ENCODE measurements around the gene SCAPER. TPM values are rescaled to one million over a fixed set of nuclear protein-coding genes. Genes with fewer than 3 reads are reported as not detected.
A peak's percentile ranks its signal among the peaks of the same experiment; 100 is the strongest.

SCAPER gene
- total RNA-seq, 1 experiment from 2014 or later, result 7.4 TPM

- TF ChIP-seq, protein P1, sequence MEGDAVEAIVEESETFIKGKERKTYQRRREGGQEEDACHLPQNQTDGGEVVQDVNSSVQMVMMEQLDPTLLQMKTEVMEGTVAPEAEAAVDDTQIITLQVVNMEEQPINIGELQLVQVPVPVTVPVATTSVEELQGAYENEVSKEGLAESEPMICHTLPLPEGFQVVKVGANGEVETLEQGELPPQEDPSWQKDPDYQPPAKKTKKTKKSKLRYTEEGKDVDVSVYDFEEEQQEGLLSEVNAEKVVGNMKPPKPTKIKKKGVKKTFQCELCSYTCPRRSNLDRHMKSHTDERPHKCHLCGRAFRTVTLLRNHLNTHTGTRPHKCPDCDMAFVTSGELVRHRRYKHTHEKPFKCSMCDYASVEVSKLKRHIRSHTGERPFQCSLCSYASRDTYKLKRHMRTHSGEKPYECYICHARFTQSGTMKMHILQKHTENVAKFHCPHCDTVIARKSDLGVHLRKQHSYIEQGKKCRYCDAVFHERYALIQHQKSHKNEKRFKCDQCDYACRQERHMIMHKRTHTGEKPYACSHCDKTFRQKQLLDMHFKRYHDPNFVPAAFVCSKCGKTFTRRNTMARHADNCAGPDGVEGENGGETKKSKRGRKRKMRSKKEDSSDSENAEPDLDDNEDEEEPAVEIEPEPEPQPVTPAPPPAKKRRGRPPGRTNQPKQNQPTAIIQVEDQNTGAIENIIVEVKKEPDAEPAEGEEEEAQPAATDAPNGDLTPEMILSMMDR (conservative IDR thresholded peaks at IDR 0.05), result peak; percentile 65
- Histone ChIP-seq H2BK15ac (ENCODE audit: low read depth, low read length) (no peak overlapping the region), H3K23me2 (ENCODE audit: insufficient read length, low read depth, low read length, poor library complexity, severe bottlenecking) (no peaks in the 10 kb centered on the region), H2AK5ac (ENCODE audit: insufficient read length, low read length) (no peak overlapping the region), H2BK5ac (ENCODE audit: insufficient read length, low read length) (no peak overlapping the region), H2AFZ (ENCODE audit: low read length) (no peak overlapping the region), H3K18ac (ENCODE audit: insufficient read length, low read depth, low read length) (no peak overlapping the region), H4K8ac (replicated peaks; ENCODE audit: insufficient read length, low read depth, low read length) (no peak overlapping the region), H3K4me2 (ENCODE audit: insufficient read depth, insufficient read length, low read length) (no peak overlapping the region), H2BK20ac (ENCODE audit: low read depth, low read length, poor library complexity, severe bottlenecking) (no peak overlapping the region), H3K23ac (ENCODE audit: insufficient read length, low read depth, low read length) (no peak overlapping the region), H4K91ac (ENCODE audit: insufficient read length, low read depth, low read length) (no peak overlapping the region), H3K9me3 (ENCODE audit: control insufficient read depth, low read depth, low read length) (no peaks in the 10 kb centered on the region), H3K79me2 (ENCODE audit: insufficient read depth, low read length) (no peaks in the 10 kb centered on the region), H3K79me1 (ENCODE audit: insufficient read depth, low read depth, low read length, poor library complexity, severe bottlenecking) (no peaks in the 10 kb centered on the region), H4K5ac (ENCODE audit: insufficient read length, low read depth, low read length) (no peak overlapping the region), H3K4ac (ENCODE audit: low read depth, low read length) (no peak overlapping the region), H3T11ph (ENCODE audit: low read length) (no peak overlapping the region), H3K4me1 (ENCODE audit: insufficient read depth, low read length) (no peaks in the 10 kb centered on the region), H3K56ac (ENCODE audit: insufficient read length, low read depth, low read length) (no peak overlapping the region), H3K14ac (ENCODE audit: insufficient read depth, low read length) (no peak overlapping the region), H2BK12ac (ENCODE audit: insufficient read length, low read depth, low read length) (no peak overlapping the region), H3K27ac (ENCODE audit: insufficient read length, low read depth, low read length) (no peak overlapping the region), H3K9ac (ENCODE audit: extremely low read depth, insufficient read length, low read length) (no peak overlapping the region), H3K27me3 (ENCODE audit: insufficient read depth, low read length) (no peaks in the 10 kb centered on the region), H4K20me1 (ENCODE audit: control insufficient read depth, insufficient read depth, insufficient read length) (no peaks in the 10 kb centered on the region), H2BK120ac (ENCODE audit: low read depth, low read length, poor library complexity, severe bottlenecking) (no peak overlapping the region)
- Mint-ChIP-seq H3K4me1 (peaks cover 4 to 7% of the 10 kb centered on the region in 2 experiments), H3K9me3 (no peaks in the 10 kb centered on the region), H3K27ac (no peak overlapping the region), H3K4me3 (no peak overlapping the region), H3K27me3 (ENCODE audit: low read depth) (no peaks in the 10 kb centered on the region), H3K36me3 (ENCODE audit: insufficient read depth in 1 of 3, low read depth in 3 of 3) (peaks cover 0 to 2% (median 0%) of the 10 kb centered on the region in 3 experiments; a peak in 1 of 7 replicates)
- WGBS (ENCODE audit: extremely low coverage, insufficient read length, low lambda C conversion rate), result no CpG with 5 or more reads among the region's 5 CpGs
- no peak for DNase-seq
These were observed 64.2 kb downstream of the SCAPER start for GRCh38 chr15:76840830-76841460.

All from H9 (cell line).